ENCODE results near the gene CFAP300.

- no peak for TF ChIP-seq CTCF (IDR thresholded peaks at IDR 0.05)
- no peak for TF ChIP-seq EZH2 (IDR thresholded peaks at IDR 0.05; ENCODE audit: borderline replicate concordance, insufficient read depth, low read depth, low read length, poor library complexity, severe bottlenecking)
Observed at GRCh38 chr11:102005306-102005705, 41.9 kb upstream of the CFAP300 start.

Measured in B cell (primary cell).